Lower leg skin (tissue), 4 donors: ENCODE measurements around the gene SLC15A3. TPM values are rescaled to one million over a fixed set of nuclear protein-coding genes. Genes with fewer than 3 reads are reported as not detected.
A peak's percentile ranks its signal among the peaks of the same experiment; 100 is the strongest.

Experiments used
- DNase-seq, 2 donors: peaks; one replicate each; pipeline ENCODE4 v3.0.0-alpha.2; 2019; ENCODE audit warnings: low spot score in 2 of 2
- H3K4me3 ChIP-seq: fragments of 200-600 bp; sonication (generic); 2 replicates; pipeline ENCODE4 v1.5.1; 2017; ENCODE audit warnings: mild to moderate bottlenecking, low read depth; ENCODE audit not compliant: poor library complexity, severe bottlenecking
- POLR2A ChIP-seq, 2 donors: fragments of 450-650 bp; IDR thresholded peaks; one replicate each; pipeline ENCODE4 v1.6.1; 2016 to 2017; ENCODE audit warnings: antibody characterized with exemption in 2 of 2, mild to moderate bottlenecking in 1 of 2, moderate library complexity in 1 of 2
- WGBS, 2 donors: methylation state at CpG; one replicate each; pipeline ENCODE4 v1.1.5; 2018; 5-methylcytosine and 5-hydroxymethylcytosine counted together
- intact Hi-C: fragments of 100-400 bp; cut with DNase I; formaldehyde crosslinking; loops from one replicate; pipeline ENCODE4 v1.15.0; 2023; ENCODE audit warnings: low total_unique reads
- total RNA-seq, 4 donors: library from RNA; depleted of rRNA; stranded (reverse); fragments of >200 nt; gene quantifications; one replicate each; pipeline ENCODE4 v1.1.0, GENCODE V29; 2016
- TF ChIP-seq, protein P1 (sequence below), 3 donors: fragments of 450-650 bp; IDR thresholded peaks; one replicate each; pipeline ENCODE4 v1.5.1; 2016; ENCODE audit warnings: antibody characterized with exemption in 3 of 3, mild to moderate bottlenecking in 3 of 3, moderate library complexity in 2 of 3

The SLC15A3 gene
- total RNA-seq, 4 donors from 2014 or later = 4.4 to 7.4 (median 5.4) TPM

DNA sequence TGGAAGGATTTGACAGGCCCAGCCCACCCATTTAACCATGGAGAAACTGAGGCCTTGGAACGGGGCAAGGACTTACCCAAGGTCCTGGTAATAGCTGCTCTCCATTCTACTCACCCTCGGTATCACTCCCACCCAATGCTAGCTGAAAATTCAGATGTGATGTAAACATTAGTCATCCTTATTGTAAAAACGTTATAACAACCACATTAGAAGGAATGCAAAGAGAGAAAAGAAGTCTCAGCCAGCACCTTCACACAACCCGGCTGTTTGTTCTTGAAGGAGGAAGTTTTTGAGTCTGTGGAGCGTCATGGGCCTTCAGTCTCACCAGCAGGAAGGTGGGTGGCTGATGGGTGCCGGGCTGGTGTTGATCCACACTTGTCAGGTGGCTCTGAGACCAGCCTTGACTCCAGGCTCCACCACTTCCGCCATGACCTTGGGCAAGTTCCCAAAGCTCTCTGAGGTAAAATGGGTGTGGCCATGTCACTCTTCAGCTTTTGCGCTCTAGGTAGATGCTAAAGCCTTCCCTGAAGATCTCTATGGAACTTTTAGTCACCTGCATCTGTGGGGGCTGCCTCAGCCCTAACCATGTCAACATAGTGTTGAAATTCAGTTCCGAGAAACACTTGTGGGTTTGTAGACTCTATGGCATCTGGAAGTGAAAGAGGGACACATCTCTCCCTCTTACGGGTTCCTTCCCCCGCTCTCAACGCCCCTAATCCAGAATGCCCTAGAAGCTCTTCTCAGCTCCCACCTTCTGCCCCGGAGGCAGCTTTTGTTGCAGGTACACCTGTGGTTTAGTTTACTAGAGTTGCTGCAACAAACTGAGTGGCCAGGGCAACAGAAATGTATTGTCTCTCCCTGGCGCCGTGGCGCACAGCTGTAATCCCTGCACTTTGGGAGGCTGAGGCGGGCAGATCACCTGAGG is 34.3 kb upstream of the SLC15A3 start:
- no peak overlapping the region for H3K4me3 ChIP-seq
- intact Hi-C loops = no loop called here
- WGBS, 2 donors = 71% methylated on average over 16 to 17 of the region's 17 CpGs
- TF ChIP-seq, protein P1, sequence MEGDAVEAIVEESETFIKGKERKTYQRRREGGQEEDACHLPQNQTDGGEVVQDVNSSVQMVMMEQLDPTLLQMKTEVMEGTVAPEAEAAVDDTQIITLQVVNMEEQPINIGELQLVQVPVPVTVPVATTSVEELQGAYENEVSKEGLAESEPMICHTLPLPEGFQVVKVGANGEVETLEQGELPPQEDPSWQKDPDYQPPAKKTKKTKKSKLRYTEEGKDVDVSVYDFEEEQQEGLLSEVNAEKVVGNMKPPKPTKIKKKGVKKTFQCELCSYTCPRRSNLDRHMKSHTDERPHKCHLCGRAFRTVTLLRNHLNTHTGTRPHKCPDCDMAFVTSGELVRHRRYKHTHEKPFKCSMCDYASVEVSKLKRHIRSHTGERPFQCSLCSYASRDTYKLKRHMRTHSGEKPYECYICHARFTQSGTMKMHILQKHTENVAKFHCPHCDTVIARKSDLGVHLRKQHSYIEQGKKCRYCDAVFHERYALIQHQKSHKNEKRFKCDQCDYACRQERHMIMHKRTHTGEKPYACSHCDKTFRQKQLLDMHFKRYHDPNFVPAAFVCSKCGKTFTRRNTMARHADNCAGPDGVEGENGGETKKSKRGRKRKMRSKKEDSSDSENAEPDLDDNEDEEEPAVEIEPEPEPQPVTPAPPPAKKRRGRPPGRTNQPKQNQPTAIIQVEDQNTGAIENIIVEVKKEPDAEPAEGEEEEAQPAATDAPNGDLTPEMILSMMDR (IDR thresholded peaks at IDR 0.05) = no peak
- no peak for TF ChIP-seq POLR2A (IDR thresholded peaks at IDR 0.05)
- DNase-seq = peak in 1 of 2 donors; percentile 88

DNA sequence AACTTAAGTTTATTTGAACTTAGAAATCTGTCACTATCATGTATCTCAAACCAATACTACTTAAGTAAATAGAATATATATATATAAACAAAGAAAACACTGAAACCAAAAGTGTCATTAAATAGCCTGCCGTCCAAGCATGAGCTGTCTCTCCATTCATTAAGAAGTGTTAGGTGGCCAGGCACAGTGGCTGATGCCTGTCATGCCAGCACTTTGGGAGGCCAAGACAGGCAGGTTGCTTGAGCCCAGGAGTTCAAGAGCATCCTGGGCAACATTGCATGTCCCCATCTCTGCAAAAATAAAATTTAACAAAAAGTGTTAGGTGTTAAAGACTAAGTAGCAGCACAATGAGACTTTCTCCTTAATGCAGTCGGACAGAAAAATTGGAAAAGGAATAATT is 33.5 kb upstream of the SLC15A3 start:
- H3K4me3 ChIP-seq = no peak overlapping the region
- no peak for TF ChIP-seq POLR2A (IDR thresholded peaks at IDR 0.05)
- TF ChIP-seq, protein P1 (IDR thresholded peaks at IDR 0.05) = no peak
- peak in 1 of 2 donors; percentile 25 for DNase-seq
- 81 to 86% methylated on average over 2 of the region's 2 CpGs for WGBS, 2 donors
- intact Hi-C loops = no loop called here

DNA sequence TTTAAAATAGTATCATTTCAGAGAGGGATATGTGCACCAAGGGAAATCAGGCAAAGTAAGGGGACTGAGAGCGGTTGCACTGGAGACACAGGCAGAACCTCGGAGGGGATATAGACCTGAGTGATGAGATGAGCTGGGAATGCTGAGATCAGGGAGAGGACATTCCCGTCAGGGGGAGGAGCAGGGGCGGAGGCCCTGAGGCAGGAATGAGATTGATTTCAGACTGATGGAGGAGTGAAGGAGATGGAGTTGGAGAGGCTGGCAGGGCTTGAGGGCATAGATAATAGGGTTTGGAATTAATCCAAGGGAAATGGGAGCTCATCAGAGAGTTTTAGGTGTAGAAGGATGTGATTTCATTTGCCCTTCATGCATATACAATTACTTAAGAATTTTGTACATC is 32.7 kb upstream of the SLC15A3 start:
- 37 to 43% methylated on average over 4 of the region's 4 CpGs for WGBS, 2 donors
- no peak overlapping the region for H3K4me3 ChIP-seq
- intact Hi-C loops = no loop called here
- TF ChIP-seq POLR2A (IDR thresholded peaks at IDR 0.05) = no peak
- TF ChIP-seq, protein P1 (IDR thresholded peaks at IDR 0.05) = no peak
- peak in 1 of 2 donors; percentile 14 for DNase-seq

DNA sequence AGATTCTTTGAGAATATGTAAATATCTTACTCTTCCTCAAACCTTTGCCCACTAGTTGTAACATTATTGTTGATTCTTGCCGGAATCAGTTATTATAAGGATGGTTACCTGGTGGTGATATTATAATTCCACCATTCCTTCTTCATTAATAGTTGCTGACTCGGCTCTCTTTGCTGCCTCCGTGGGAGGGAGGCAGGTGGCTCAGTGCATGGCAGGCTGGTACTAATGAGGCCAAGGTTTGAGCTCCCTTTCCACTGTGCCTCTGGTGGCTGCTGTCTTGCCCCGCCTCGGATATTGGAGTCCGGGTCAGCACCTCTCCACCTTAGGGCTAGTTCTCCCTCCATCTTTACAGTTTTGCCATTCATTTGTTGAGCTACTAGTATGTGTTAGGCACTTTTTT is 32.2 kb upstream of the SLC15A3 start:
- WGBS, 2 donors = 70 to 82% methylated on average over 6 of the region's 6 CpGs
- no peak overlapping the region for H3K4me3 ChIP-seq
- intact Hi-C loops = no loop called here
- TF ChIP-seq POLR2A (IDR thresholded peaks at IDR 0.05) = no peak
- TF ChIP-seq, protein P1 (IDR thresholded peaks at IDR 0.05) = no peak
- peak in 1 of 2 donors; percentile 34 for DNase-seq

DNA sequence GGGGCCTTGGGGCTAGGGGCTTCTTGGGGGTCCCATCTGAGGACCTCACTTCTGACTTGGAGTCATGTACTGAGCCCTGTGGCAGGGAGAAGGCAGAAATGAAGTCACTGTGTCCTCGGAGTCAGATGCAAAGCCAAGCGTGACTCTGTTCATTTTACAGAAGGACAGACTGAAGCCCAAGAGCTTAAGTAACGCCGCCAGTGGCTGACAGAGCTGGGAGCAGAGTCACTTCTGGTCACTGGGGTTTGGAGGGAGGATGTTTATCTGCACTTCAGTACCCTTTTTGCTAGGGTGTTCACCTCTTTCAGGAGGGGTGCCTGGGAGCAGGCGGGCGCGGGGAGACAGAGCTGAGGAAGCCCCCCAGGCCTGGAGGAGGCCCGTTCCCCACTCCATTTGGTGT is 30.2 kb upstream of the SLC15A3 start:
- 89 to 93% methylated on average over 8 of the region's 8 CpGs for WGBS, 2 donors
- intact Hi-C loops = no loop called here
- H3K4me3 ChIP-seq = no peak overlapping the region
- TF ChIP-seq, protein P1 (IDR thresholded peaks at IDR 0.05) = no peak
- no peak for TF ChIP-seq POLR2A (IDR thresholded peaks at IDR 0.05)
- no peak for DNase-seq
